Panc1 (cell line): ENCODE data around the gene TAMM41. TPM values are rescaled to one million over a fixed set of nuclear protein-coding genes. Genes with fewer than 3 reads are reported as not detected.

Experiments used
- ATAC-seq: fragments of 200-7000 bp; cut with Tn5 transposase; 2 replicates; pipeline ENCODE4 v1.9.1; 2020; ENCODE audit warnings: mild to moderate bottlenecking, moderate library complexity
- BruUV-seq: library from RNA; stranded (reverse); fragments of 400-500 nt; replicated peaks from 2 replicates; lab custom pipeline; 2021; lab: Mats Ljungman, UMichigan
- CTCF ChIA-PET: fragments of 300-600 bp; sonication (Branson Sonifier 250); formaldehyde crosslinking; loops from one replicate; lab custom pipeline; 2022; ENCODE audit warnings: antibody characterized with exemption; lab: Charles Lee
- POLR2A ChIA-PET: fragments of 300-600 bp; sonication (Branson Sonifier 250); formaldehyde crosslinking; loops from one replicate; lab custom pipeline; 2022; ENCODE audit warnings: antibody characterized with exemption; lab: Charles Lee
- DNase-seq: peaks from one replicate; pipeline ENCODE4 v3.0.0-alpha.2; 2010; ENCODE audit warnings: low read depth, low spot score
- H3K27ac ChIP-seq: 2 replicates; pipeline ENCODE4 v1.5.1; 2011; ENCODE audit warnings: mild to moderate bottlenecking, low read length, inconsistent platforms
- H3K27me3 ChIP-seq: fragments of 200-500 bp; sonication (Bioruptor generic); 2 replicates; pipeline ENCODE4 v1.6.0; 2014; ENCODE audit warnings: low read length, inconsistent platforms; ENCODE audit not compliant: control insufficient read depth, insufficient read depth
- H3K36me3 ChIP-seq: fragments of 200-500 bp; sonication (Bioruptor generic); 2 replicates; pipeline ENCODE4 v1.5.1; 2014; ENCODE audit warnings: inconsistent platforms, mild to moderate bottlenecking, low read length, moderate library complexity; ENCODE audit not compliant: control insufficient read depth, insufficient read depth
- H3K4me1 ChIP-seq: 2 replicates; pipeline ENCODE4 v1.5.1; 2011; ENCODE audit warnings: inconsistent platforms, mild to moderate bottlenecking, low read length, moderate library complexity; ENCODE audit not compliant: control insufficient read depth, insufficient read depth
- H3K4me3 ChIP-seq, 2 experiments: 2 replicates each; pipeline ENCODE4 v1.5.1; 2011 to 2012; ENCODE audit warnings: low read depth in 2 of 2, low read length in 2 of 2, mild to moderate bottlenecking in 2 of 2, inconsistent platforms in 1 of 2, moderate library complexity in 1 of 2
- H3K9me3 ChIP-seq: fragments of 200-500 bp; sonication (Bioruptor generic); 2 replicates; pipeline ENCODE4 v1.5.1; 2014; ENCODE audit warnings: low read depth, mild to moderate bottlenecking, inconsistent platforms, low read length, moderate library complexity; ENCODE audit not compliant: control insufficient read depth, insufficient read depth
- POLR2AphosphoS5 ChIP-seq: IDR thresholded peaks from 2 replicates; pipeline ENCODE4 v1.6.1; 2012; ENCODE audit warnings: mild to moderate bottlenecking, low read depth, low read length, moderate library complexity
- SIN3A ChIP-seq: IDR thresholded peaks from 2 replicates; pipeline ENCODE4 v1.6.1; 2012; ENCODE audit warnings: low read depth, mild to moderate bottlenecking, low read length, moderate library complexity, borderline replicate concordance; ENCODE audit not compliant: insufficient read depth
- TCF7L2 ChIP-seq: IDR thresholded peaks from 2 replicates; pipeline ENCODE4 v1.6.1; 2011; ENCODE audit warnings: mild to moderate bottlenecking, low read depth, low read length, inconsistent platforms
- in situ Hi-C: cut with HindIII; loops from 2 replicates; pipeline ENCODE4 v1.10.0; 2016; ENCODE audit warnings: low sequenced_read_pairs, low pct_unique_long_range_greater_than_20kb
- intact Hi-C: fragments of 100-400 bp; cut with micrococcal nuclease; formaldehyde crosslinking; loops from one replicate; pipeline ENCODE4 v1.10.0; 2022; ENCODE audit not compliant: unreplicated experiment
- total RNA-seq: library from RNA; stranded (reverse); gene quantifications from one replicate; pipeline ENCODE4 v1.2.1, GENCODE V29; 2021; ENCODE audit not compliant: unreplicated experiment
- TF ChIP-seq, protein P1 (sequence below), 2 experiments: IDR thresholded peaks; 2 replicates each; pipeline ENCODE4 v1.6.1; 2011 to 2012; ENCODE audit warnings: low read depth in 2 of 2, control low read depth in 1 of 2, low read length in 1 of 2, mild to moderate bottlenecking in 1 of 2, moderate library complexity in 1 of 2; ENCODE audit not compliant: insufficient read depth in 1 of 2
- TF ChIP-seq, protein P2 (sequence below): fragments of 450-650 bp; IDR thresholded peaks from 2 replicates; pipeline ENCODE4 v1.5.1; 2017; ENCODE audit warnings: mild to moderate bottlenecking

The TAMM41 gene
- total RNA-seq, 1 experiment from 2014 or later, result 10.8 TPM

DNA sequence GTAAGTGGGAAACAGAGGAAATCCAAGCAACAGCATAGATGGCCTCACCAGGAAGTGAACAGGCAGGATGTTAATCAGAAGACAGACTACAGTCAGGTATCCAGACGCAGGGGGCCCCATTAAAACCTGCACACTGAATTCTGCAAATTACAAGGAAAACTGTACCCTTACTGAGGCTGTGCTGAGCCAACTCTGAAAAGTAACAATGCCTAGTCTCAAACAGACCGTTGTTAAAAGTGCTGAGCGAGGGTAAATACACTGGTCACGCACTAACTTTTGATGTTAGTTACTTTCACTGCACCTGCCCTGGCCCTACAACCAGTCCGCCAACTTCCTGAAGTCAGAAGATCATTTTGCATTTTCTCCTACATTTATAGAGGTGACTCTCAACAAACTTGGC is 1.0 kb downstream of the TAMM41 start:
- intact Hi-C loops, result no loop called here
- CTCF ChIA-PET, result no interaction called here
- DNase-seq, result no peak

DNA sequence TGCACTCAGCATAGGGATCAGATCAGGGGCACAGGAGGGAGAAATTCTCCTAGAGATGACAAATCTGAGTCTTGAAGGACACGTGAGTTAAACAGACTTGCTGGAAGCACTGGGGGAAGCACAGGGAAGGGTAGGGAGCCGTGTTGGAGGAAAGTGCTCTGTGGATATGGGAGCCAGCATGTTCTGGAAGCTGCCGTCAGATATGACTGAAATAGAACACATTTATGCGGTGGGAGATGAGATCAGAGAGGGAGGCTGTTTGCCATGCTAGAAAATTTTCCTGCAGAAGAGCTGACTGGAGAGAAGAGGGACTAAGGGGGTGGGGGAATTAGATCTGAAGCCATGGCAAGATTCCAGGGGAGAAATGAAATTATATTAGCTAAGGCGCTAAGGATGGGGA is 1.8 kb downstream of the TAMM41 start:
- no peaks in the 10 kb centered on the region for H3K9me3 ChIP-seq
- ChIA-PET CTCF (no interaction called here), POLR2A (no interaction called here)
- no peak overlapping the region for H3K4me3 ChIP-seq
- intact Hi-C loops (no loop called here), in situ Hi-C loops (no loop called here)
- no peaks in the 10 kb centered on the region for H3K27me3 ChIP-seq
- peaks cover 4% of the 10 kb centered on the region for H3K4me1 ChIP-seq
- H3K27ac ChIP-seq, result no peak overlapping the region
- no TSS peak for BruUV-seq
- TF ChIP-seq POLR2AphosphoS5 (no peak), TCF7L2 (no peak), SIN3A (no peak)
- TF ChIP-seq, protein P1, sequence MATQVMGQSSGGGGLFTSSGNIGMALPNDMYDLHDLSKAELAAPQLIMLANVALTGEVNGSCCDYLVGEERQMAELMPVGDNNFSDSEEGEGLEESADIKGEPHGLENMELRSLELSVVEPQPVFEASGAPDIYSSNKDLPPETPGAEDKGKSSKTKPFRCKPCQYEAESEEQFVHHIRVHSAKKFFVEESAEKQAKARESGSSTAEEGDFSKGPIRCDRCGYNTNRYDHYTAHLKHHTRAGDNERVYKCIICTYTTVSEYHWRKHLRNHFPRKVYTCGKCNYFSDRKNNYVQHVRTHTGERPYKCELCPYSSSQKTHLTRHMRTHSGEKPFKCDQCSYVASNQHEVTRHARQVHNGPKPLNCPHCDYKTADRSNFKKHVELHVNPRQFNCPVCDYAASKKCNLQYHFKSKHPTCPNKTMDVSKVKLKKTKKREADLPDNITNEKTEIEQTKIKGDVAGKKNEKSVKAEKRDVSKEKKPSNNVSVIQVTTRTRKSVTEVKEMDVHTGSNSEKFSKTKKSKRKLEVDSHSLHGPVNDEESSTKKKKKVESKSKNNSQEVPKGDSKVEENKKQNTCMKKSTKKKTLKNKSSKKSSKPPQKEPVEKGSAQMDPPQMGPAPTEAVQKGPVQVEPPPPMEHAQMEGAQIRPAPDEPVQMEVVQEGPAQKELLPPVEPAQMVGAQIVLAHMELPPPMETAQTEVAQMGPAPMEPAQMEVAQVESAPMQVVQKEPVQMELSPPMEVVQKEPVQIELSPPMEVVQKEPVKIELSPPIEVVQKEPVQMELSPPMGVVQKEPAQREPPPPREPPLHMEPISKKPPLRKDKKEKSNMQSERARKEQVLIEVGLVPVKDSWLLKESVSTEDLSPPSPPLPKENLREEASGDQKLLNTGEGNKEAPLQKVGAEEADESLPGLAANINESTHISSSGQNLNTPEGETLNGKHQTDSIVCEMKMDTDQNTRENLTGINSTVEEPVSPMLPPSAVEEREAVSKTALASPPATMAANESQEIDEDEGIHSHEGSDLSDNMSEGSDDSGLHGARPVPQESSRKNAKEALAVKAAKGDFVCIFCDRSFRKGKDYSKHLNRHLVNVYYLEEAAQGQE (IDR thresholded peaks at IDR 0.05; ENCODE audit: insufficient read depth in 1 of 2, low read depth in 2 of 2, low read length in 1 of 2), result no peak
- TF ChIP-seq, protein P2, sequence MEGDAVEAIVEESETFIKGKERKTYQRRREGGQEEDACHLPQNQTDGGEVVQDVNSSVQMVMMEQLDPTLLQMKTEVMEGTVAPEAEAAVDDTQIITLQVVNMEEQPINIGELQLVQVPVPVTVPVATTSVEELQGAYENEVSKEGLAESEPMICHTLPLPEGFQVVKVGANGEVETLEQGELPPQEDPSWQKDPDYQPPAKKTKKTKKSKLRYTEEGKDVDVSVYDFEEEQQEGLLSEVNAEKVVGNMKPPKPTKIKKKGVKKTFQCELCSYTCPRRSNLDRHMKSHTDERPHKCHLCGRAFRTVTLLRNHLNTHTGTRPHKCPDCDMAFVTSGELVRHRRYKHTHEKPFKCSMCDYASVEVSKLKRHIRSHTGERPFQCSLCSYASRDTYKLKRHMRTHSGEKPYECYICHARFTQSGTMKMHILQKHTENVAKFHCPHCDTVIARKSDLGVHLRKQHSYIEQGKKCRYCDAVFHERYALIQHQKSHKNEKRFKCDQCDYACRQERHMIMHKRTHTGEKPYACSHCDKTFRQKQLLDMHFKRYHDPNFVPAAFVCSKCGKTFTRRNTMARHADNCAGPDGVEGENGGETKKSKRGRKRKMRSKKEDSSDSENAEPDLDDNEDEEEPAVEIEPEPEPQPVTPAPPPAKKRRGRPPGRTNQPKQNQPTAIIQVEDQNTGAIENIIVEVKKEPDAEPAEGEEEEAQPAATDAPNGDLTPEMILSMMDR, result no peak
- ATAC-seq (no peak), DNase-seq (no peak)
- H3K36me3 ChIP-seq, result no peaks in the 10 kb centered on the region; the same call in 1 of the 2 replicates

More for the DNA sequence above, 1.0 kb downstream of the TAMM41 start:
- peaks cover 4% of the 10 kb centered on the region for H3K4me1 ChIP-seq
- no peak for TF ChIP-seq SIN3A
- TF ChIP-seq POLR2AphosphoS5, result no peak
- no peak for TF ChIP-seq TCF7L2
- TF ChIP-seq, protein P2, result no peak
- TF ChIP-seq, protein P1 (IDR thresholded peaks at IDR 0.05; ENCODE audit: insufficient read depth in 1 of 2, low read depth in 2 of 2, low read length in 1 of 2), result no peak
- ATAC-seq, result no peak
- H3K27ac ChIP-seq, result peak overlapping the region; percentile 90
- no peaks in the 10 kb centered on the region; the same call in 1 of the 2 replicates for H3K36me3 ChIP-seq
- H3K27me3 ChIP-seq, result no peaks in the 10 kb centered on the region
- peak overlapping the region; percentile 89 to 98 for H3K4me3 ChIP-seq
- no peaks in the 10 kb centered on the region for H3K9me3 ChIP-seq
- POLR2A ChIA-PET, result no interaction called here
- BruUV-seq, result no TSS peak
- in situ Hi-C loops, result no loop called here
